SKM-1 treated with dmso at 0.1 percent for 144 hours (cell line): ENCODE data around the gene TMPRSS12.
A peak's percentile ranks its signal among the peaks of the same experiment; 100 is the strongest.
"Not testable (repeated sequence)": the region's sequence is repeated elsewhere in the genome, so short reads cannot be mapped to it uniquely, and the experiment has no call there.

ENCODE experiments used
- DNase-seq: peaks from one replicate; lab custom pipeline; 2025; ENCODE audit not compliant: unreplicated experiment; lab: John Stamatoyannopoulos, UW

TMPRSS12 gene

GRCh38 chr12:50855679-50856078, 13.0 kb downstream of the TMPRSS12 start:
- not testable (repeated sequence) for DNase-seq

- DNase-seq: no peak
These were observed 17.0 kb downstream of the TMPRSS12 start for GRCh38 chr12:50859621-50860310.

- no peak for DNase-seq
These were observed 19.6 kb downstream of the TMPRSS12 start for GRCh38 chr12:50862316-50862715.

- DNase-seq: no peak
These were observed 22.5 kb downstream of the TMPRSS12 start for GRCh38 chr12:50865266-50865665.

- DNase-seq: not testable (repeated sequence)
These were observed 26.2 kb downstream of the TMPRSS12 start for GRCh38 chr12:50868881-50869280.

GRCh38 chr12:50882563-50882962, 39.8 kb downstream of the TMPRSS12 start:
- no peak for DNase-seq

GRCh38 chr12:50887191-50887590, 44.5 kb downstream of the TMPRSS12 start:
- no peak for DNase-seq

- no peak for DNase-seq
These were observed 45.9 kb downstream of the TMPRSS12 start for GRCh38 chr12:50888666-50889065.

GRCh38 chr12:50894241-50894640, 51.5 kb downstream of the TMPRSS12 start:
- DNase-seq: no peak

- no peak for DNase-seq
These were observed 59.0 kb downstream of the TMPRSS12 start for GRCh38 chr12:50901685-50902113.

GRCh38 chr12:50908479-50908878, 65.8 kb downstream of the TMPRSS12 start:
- not testable (repeated sequence) for DNase-seq

- not testable (repeated sequence) for DNase-seq
These were observed 69.6 kb downstream of the TMPRSS12 start for GRCh38 chr12:50912361-50912760.

GRCh38 chr12:50913224-50913623, 70.5 kb downstream of the TMPRSS12 start:
- DNase-seq: no peak

GRCh38 chr12:50914872-50915484, 72.3 kb downstream of the TMPRSS12 start:
- no peak for DNase-seq

- no peak for DNase-seq
These were observed 73.6 kb downstream of the TMPRSS12 start for GRCh38 chr12:50916292-50916691.

- DNase-seq: no peak
These were observed 76.0 kb downstream of the TMPRSS12 start for GRCh38 chr12:50918584-50919316.

- DNase-seq: no peak
These were observed 80.1 kb downstream of the TMPRSS12 start for GRCh38 chr12:50922820-50923219.

GRCh38 chr12:50923361-50924130, 80.8 kb downstream of the TMPRSS12 start:
- no peak for DNase-seq

- no peak for DNase-seq
These were observed 81.4 kb downstream of the TMPRSS12 start for GRCh38 chr12:50924131-50924438.

- DNase-seq: peak; percentile 62
These were observed 82.0 kb downstream of the TMPRSS12 start for GRCh38 chr12:50924439-50925341.

- DNase-seq: no peak
These were observed 82.6 kb downstream of the TMPRSS12 start for GRCh38 chr12:50925342-50925651.
